ENCODE results near the gene CMSS1.

DNA sequence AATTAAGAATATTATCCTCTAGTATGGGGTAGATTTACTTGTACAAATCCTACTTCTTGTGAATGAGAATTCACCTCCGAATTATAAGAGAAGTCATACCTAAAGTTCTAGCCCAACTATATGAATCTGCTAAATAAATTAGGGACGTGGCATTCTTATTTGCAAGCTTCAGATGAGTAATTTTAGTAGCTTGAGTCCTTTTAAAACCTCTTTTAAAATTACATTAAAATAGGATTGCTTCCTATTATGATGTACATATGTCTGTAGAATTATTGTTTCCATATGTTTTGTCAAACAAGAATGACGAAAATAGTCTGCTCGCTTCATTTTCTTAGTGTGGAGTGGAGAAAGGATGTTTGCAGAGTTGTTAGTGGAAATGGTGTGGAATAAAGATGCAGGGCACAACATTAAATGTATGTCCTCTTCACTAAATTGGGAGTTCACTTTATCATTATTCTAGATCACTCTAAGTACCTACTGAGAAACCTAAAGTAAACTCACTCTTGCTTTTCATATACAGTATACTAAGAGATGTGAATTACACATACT lies 59.4 kb downstream of the CMSS1 start:
- TF ChIP-seq, protein P1, sequence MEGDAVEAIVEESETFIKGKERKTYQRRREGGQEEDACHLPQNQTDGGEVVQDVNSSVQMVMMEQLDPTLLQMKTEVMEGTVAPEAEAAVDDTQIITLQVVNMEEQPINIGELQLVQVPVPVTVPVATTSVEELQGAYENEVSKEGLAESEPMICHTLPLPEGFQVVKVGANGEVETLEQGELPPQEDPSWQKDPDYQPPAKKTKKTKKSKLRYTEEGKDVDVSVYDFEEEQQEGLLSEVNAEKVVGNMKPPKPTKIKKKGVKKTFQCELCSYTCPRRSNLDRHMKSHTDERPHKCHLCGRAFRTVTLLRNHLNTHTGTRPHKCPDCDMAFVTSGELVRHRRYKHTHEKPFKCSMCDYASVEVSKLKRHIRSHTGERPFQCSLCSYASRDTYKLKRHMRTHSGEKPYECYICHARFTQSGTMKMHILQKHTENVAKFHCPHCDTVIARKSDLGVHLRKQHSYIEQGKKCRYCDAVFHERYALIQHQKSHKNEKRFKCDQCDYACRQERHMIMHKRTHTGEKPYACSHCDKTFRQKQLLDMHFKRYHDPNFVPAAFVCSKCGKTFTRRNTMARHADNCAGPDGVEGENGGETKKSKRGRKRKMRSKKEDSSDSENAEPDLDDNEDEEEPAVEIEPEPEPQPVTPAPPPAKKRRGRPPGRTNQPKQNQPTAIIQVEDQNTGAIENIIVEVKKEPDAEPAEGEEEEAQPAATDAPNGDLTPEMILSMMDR (IDR thresholded peaks at IDR 0.05), result no peak
- no peak for TF ChIP-seq POLR2A (IDR thresholded peaks at IDR 0.05)

Measured in heart left ventricle (tissue), 13 donors.